Endodermal cell (in vitro differentiated cells): ENCODE measurements around the gene CYP46A1. TPM values are rescaled to one million over a fixed set of nuclear protein-coding genes. Genes with fewer than 3 reads are reported as not detected.

Experiments used
- DNase-seq: peaks from one replicate; pipeline ENCODE4 v3.0.0-alpha.2; 2017
- H3K27ac ChIP-seq: 2 replicates; pipeline ENCODE4 v1.5.1; 2013; ENCODE audit warnings: mild to moderate bottlenecking, low read depth, low read length, moderate library complexity
- H3K27me3 ChIP-seq: 2 replicates; pipeline ENCODE4 v1.6.1; 2013; ENCODE audit warnings: mild to moderate bottlenecking, low read length, moderate library complexity; ENCODE audit not compliant: insufficient read depth, control insufficient read depth, poor library complexity, severe bottlenecking
- H3K36me3 ChIP-seq: 2 replicates; pipeline ENCODE4 v1.7.0; 2013; ENCODE audit warnings: mild to moderate bottlenecking, low read length, moderate library complexity; ENCODE audit not compliant: control insufficient read depth, insufficient read depth
- H3K4me1 ChIP-seq: one replicate; pipeline ENCODE4 v1.7.0; 2013; ENCODE audit warnings: low read length; ENCODE audit not compliant: control insufficient read depth, insufficient read depth
- H3K4me3 ChIP-seq: 2 replicates; pipeline ENCODE4 v1.5.1; 2013; ENCODE audit warnings: mild to moderate bottlenecking, low read length, moderate library complexity
- H3K9ac ChIP-seq: 2 replicates; pipeline ENCODE4 v1.6.1; 2013; ENCODE audit warnings: mild to moderate bottlenecking, low read length, moderate library complexity; ENCODE audit not compliant: poor library complexity, severe bottlenecking; ENCODE audit errors: extremely low read depth
- H3K9me3 ChIP-seq: 2 replicates; pipeline ENCODE4 v1.6.1; 2013; ENCODE audit warnings: mild to moderate bottlenecking, low read length, moderate library complexity; ENCODE audit not compliant: control insufficient read depth
- H3K27ac Mint-ChIP-seq: 2 replicates; pipeline ENCODE4 v1.8.0; 2020; ENCODE audit warnings: mixed read lengths
- H3K27me3 Mint-ChIP-seq: 2 replicates; pipeline ENCODE4 v1.8.0; 2021; ENCODE audit warnings: mild to moderate bottlenecking, mixed read lengths; ENCODE audit not compliant: insufficient read depth
- H3K36me3 Mint-ChIP-seq: 2 replicates; pipeline ENCODE4 v1.8.0; 2020; ENCODE audit warnings: low read depth, mixed read lengths
- H3K4me1 Mint-ChIP-seq: 2 replicates; pipeline ENCODE4 v1.8.0; 2020; ENCODE audit warnings: mixed read lengths
- H3K4me3 Mint-ChIP-seq: 2 replicates; pipeline ENCODE4 v1.8.0; 2020; ENCODE audit warnings: mild to moderate bottlenecking, moderate library complexity, mixed read lengths
- H3K9me3 Mint-ChIP-seq: 2 replicates; pipeline ENCODE4 v1.8.0; 2020; ENCODE audit warnings: mild to moderate bottlenecking, mixed read lengths
- WGBS, 2 experiments: methylation state at CpG; one replicate each; pipeline versions ENCODE4 v1.1.5 to v1.1.7; 2013; ENCODE audit warnings: missing lambda C conversion rate in 2 of 2, mixed read lengths in 1 of 2; ENCODE audit not compliant: insufficient coverage in 1 of 2, insufficient read length in 1 of 2; 5-methylcytosine and 5-hydroxymethylcytosine counted together
- total RNA-seq, 2 donors: library from RNA; stranded (reverse); fragmentation: NEBNext Ultra II Directional in 1 of 2; extraction: Animal tissue kit (Norgen Biotek cat#: 25700) in 1 of 2; gene quantifications; 2 replicates in 1 of 2; 3 replicates in 1 of 2; pipeline ENCODE4 v1.2.1, GENCODE V29; 2021
- TF ChIP-seq, protein P1 (sequence below): fragments of 200-600 bp; sonication (generic); conservative IDR thresholded peaks from 2 replicates; pipeline ENCODE4 v1.5.0; 2021; ENCODE audit warnings: antibody characterized with exemption, mild to moderate bottlenecking

CYP46A1 gene
- total RNA-seq, 2 donors from 2014 or later: 0.55 to 0.57 TPM

DNA sequence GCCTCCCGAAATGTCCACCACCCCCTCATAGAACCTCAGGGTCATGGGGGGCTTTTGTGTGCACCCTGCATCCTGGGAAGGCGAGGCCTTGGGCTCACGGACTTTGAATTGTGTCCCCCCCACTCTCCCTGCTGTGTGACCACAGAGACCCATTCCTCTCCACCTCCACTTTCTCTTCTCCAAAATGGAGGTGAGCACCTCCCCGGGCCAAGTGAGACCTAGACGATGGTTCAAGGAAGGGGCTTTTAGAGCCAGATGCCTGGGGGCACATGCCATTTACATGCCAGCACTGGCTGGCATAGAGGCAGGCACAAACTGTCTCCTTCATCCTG is 33.5 kb downstream of the CYP46A1 start:
- no peak overlapping the region for H3K4me3 ChIP-seq
- TF ChIP-seq, protein P1, sequence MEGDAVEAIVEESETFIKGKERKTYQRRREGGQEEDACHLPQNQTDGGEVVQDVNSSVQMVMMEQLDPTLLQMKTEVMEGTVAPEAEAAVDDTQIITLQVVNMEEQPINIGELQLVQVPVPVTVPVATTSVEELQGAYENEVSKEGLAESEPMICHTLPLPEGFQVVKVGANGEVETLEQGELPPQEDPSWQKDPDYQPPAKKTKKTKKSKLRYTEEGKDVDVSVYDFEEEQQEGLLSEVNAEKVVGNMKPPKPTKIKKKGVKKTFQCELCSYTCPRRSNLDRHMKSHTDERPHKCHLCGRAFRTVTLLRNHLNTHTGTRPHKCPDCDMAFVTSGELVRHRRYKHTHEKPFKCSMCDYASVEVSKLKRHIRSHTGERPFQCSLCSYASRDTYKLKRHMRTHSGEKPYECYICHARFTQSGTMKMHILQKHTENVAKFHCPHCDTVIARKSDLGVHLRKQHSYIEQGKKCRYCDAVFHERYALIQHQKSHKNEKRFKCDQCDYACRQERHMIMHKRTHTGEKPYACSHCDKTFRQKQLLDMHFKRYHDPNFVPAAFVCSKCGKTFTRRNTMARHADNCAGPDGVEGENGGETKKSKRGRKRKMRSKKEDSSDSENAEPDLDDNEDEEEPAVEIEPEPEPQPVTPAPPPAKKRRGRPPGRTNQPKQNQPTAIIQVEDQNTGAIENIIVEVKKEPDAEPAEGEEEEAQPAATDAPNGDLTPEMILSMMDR: no peak
- no peak for DNase-seq
- Mint-ChIP-seq H3K27ac (no peak overlapping the region), H3K9me3 (peaks cover 6% of the 10 kb centered on the region), H3K27me3 (peaks cover 10% of the 10 kb centered on the region), H3K36me3 (no peaks in the 10 kb centered on the region), H3K4me1 (peaks cover 4% of the 10 kb centered on the region), H3K4me3 (no peak overlapping the region)
- no peak overlapping the region for H3K27ac ChIP-seq
- no peaks in the 10 kb centered on the region for H3K36me3 ChIP-seq
- H3K9me3 ChIP-seq: no peaks in the 10 kb centered on the region
- no peak overlapping the region for H3K9ac ChIP-seq
- 91 to 93% methylated on average over 4 to 5 of the region's 5 CpGs for WGBS, 2 experiments
- no peaks in the 10 kb centered on the region for H3K4me1 ChIP-seq
- H3K27me3 ChIP-seq: no peaks in the 10 kb centered on the region

- Mint-ChIP-seq H3K27ac (no peak overlapping the region), H3K27me3 (peaks cover 6% of the 10 kb centered on the region), H3K4me1 (peaks cover 4% of the 10 kb centered on the region), H3K36me3 (no peaks in the 10 kb centered on the region), H3K4me3 (no peak overlapping the region), H3K9me3 (peaks cover 2% of the 10 kb centered on the region)
- peak; percentile 54 for DNase-seq
- TF ChIP-seq, protein P1: no peak
- Histone ChIP-seq H3K4me3 (no peak overlapping the region), H3K36me3 (no peaks in the 10 kb centered on the region), H3K9me3 (no peaks in the 10 kb centered on the region), H3K27ac (peak overlapping the region; percentile 32), H3K27me3 (no peaks in the 10 kb centered on the region), H3K4me1 (no peaks in the 10 kb centered on the region), H3K9ac (no peak overlapping the region)
- 86 to 88% methylated on average over 7 to 14 of the region's 14 CpGs for WGBS, 2 experiments
These were observed 34.1 kb downstream of the CYP46A1 start for GRCh38 chr14:99718031-99718810.

DNA sequence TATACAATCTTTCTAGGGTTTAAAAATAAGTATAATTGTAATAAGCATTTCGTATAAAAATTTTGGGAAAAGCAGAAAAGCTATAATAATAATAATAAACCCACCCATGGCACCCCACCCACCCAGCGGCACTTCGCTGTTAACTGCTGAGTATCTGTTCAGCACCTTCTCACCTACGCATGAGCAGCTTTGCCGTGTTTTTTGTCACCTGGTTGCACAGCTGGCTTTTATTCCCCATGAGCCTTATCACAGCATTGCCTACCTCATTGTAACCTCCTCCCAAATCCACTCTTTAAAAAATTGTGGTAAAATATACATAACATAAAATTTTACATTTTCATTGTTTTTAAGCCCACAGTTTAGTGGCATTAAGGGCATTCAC is 34.7 kb downstream of the CYP46A1 start:
- TF ChIP-seq, protein P1: no peak
- H3K36me3 Mint-ChIP-seq: no peaks in the 10 kb centered on the region
- H3K9me3 Mint-ChIP-seq: peaks cover 2% of the 10 kb centered on the region
- no peaks in the 10 kb centered on the region for H3K27me3 ChIP-seq
- no peak overlapping the region for H3K27ac ChIP-seq
- H3K4me3 ChIP-seq: no peak overlapping the region
- WGBS, 2 experiments: 92 to 100% methylated on average over 2 to 4 of the region's 5 CpGs
- no peaks in the 10 kb centered on the region for H3K9me3 ChIP-seq
- H3K36me3 ChIP-seq: no peaks in the 10 kb centered on the region
- H3K9ac ChIP-seq: no peak overlapping the region
- H3K4me3 Mint-ChIP-seq: no peak overlapping the region
- no peaks in the 10 kb centered on the region for H3K4me1 ChIP-seq
- no peak for DNase-seq
- H3K27ac Mint-ChIP-seq: no peak overlapping the region
- peaks cover 7% of the 10 kb centered on the region for H3K4me1 Mint-ChIP-seq
- H3K27me3 Mint-ChIP-seq: peaks cover 6% of the 10 kb centered on the region
